Urinary bladder (tissue), 4 donors: ENCODE measurements around the gene RBM24. TPM values are rescaled to one million over a fixed set of nuclear protein-coding genes. Genes with fewer than 3 reads are reported as not detected.
"Not testable (repeated sequence)": the region's sequence is repeated elsewhere in the genome, so short reads cannot be mapped to it uniquely, and the experiment has no call there.

ENCODE experiments used
- DNase-seq: peaks from one replicate; pipeline ENCODE4 v3.0.0-alpha.2; 2015; ENCODE audit errors: extremely low spot score
- H3K27ac ChIP-seq: one replicate; pipeline ENCODE4 v1.5.1; 2013; ENCODE audit warnings: low read depth, mild to moderate bottlenecking, moderate library complexity
- H3K36me3 ChIP-seq: one replicate; pipeline ENCODE4 v1.6.1; 2013; ENCODE audit warnings: mild to moderate bottlenecking, moderate library complexity; ENCODE audit not compliant: insufficient read depth
- H3K4me1 ChIP-seq: one replicate; pipeline ENCODE4 v1.6.1; 2013; ENCODE audit warnings: mild to moderate bottlenecking, moderate library complexity; ENCODE audit not compliant: insufficient read depth
- H3K4me3 ChIP-seq: one replicate; pipeline ENCODE4 v1.5.1; 2013; ENCODE audit warnings: low read depth, low read length
- WGBS: extraction: QIAGEN DNeasy Blood & Tissue Kit; methylation state at CpG from one replicate; pipeline ENCODE4 v1.1.7; 2013; 5-methylcytosine and 5-hydroxymethylcytosine counted together
- polyA plus RNA-seq: library from polyadenylated mRNA; stranded (reverse); fragments of 200-250 nt; gene quantifications from one replicate; pipeline ENCODE4 v1.2.3, GENCODE V29; 2013
- total RNA-seq: library from RNA; depleted of rRNA; stranded (reverse); fragments of >200 nt; gene quantifications from one replicate; pipeline ENCODE4 v1.2.3, GENCODE V29; 2014
- donor health status: healthy with polysubstance abuse.
- donor health status: healthy.

The RBM24 gene
- total and polyA plus RNA-seq, 2 donors: 18.1 to 22.4 TPM

DNA sequence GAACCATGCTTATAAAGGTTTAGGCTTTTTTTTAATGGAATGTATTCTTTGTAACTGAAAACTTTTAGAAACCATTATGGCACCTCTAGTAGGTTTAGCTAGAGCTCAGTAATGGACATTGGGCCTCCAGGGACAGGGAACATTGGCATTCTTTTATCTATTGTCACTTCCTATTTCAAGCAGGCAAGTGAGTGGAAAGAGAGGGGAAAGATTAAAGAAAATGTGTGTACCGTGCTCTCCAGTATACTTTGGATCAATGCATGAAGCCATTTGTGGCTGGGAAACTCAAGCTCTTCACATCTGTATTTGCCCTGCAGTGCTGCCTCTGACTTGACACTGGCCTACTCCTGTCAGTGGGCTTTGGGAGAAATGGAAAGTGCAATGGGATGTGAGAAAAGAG, 18.6 kb downstream of the RBM24 start:
- no peak for DNase-seq
- 74% methylated on average over 1 of the region's 1 CpG for WGBS
- Histone ChIP-seq H3K36me3 (no peaks in the 10 kb centered on the region), H3K4me1 (no peaks in the 10 kb centered on the region), H3K27ac (no peak overlapping the region), H3K4me3 (no peak overlapping the region)

DNA sequence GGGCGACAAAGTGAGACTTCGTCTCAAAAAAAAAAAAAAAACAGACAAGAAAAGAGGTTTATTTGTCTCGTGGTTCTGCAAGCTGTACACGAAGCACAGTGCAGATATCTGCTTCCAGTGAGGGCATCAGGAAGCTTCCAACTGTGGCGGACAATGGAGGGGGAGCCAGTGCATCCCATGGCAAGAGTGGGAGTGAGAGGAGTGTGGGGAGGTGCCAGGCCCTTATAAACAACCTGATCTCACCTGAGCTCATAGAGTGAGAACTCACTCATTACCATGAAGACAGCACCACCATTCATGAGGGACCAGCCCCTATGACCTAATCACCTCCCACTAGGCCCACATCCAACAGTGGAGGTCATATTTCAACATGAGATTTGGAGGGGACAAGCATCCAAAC, 19.5 kb downstream of the RBM24 start:
- H3K36me3 ChIP-seq: no peaks in the 10 kb centered on the region
- H3K4me1 ChIP-seq: no peaks in the 10 kb centered on the region
- H3K27ac ChIP-seq: no peak overlapping the region
- no peak overlapping the region for H3K4me3 ChIP-seq
- DNase-seq: no peak
- 94% methylated on average over 5 of the region's 5 CpGs for WGBS

DNA sequence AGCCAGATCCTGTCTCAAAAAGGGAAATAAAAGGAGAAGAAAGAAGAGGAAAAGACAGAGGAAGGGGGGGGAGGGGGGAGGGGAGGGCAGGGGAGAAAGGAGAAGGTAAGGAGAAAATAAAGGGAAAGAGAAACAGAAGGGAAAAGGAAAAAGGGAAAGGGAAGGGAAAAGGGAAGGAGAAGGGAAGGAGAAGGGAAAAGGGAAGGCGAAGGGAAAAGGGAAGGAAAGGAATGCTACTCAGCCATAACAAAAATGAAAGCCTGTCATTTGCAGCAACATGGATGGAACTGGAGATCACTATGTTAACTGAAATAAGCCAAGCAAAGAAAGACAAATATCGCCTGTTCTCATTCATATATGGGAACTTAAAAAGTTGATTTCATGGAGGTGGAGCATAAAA, 22.3 kb downstream of the RBM24 start:
- no peak for DNase-seq
- no peak overlapping the region for H3K4me3 ChIP-seq
- WGBS: 94% methylated on average over 2 of the region's 2 CpGs
- H3K4me1 ChIP-seq: no peaks in the 10 kb centered on the region
- H3K36me3 ChIP-seq: no peaks in the 10 kb centered on the region
- H3K27ac ChIP-seq: no peak overlapping the region

DNA sequence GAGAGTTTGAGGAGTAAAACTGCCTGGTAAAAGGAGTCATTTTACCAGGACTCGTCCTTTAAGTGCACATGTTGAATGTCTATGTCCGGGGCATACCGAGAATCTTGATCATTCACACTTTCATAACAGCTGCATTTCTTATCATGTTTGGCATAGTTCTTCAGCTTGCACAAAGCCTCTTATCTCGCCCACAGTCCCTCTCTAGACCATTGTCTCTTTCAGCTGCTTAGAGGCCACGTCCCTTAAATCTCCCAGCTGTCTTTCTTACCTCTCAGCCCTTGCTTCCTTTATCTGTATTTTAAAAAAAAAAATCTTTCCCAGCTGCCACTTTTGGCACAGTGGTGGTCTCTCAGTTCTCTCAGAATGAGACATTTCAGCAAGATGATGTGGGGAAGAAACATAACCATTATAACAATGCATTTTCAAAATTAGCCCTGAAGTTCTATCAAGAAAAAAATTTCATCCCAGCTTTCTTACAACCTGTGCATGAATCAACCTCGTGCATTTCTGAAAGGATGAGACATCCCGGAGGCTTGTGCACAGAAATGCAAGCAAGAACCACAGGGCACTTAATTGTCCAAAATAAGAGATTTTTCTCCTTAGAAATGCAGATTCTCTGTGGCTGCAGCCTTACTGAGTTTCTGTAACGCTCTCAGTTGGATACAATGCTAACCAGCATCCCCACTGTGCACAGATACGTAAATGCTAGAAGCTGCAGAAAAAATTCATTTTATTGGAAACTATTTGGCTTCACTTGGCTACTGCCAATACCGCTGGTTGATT, 24.2 kb downstream of the RBM24 start:
- DNase-seq: no peak
- H3K27ac ChIP-seq: no peak overlapping the region
- 23% methylated on average over 10 of the region's 10 CpGs for WGBS
- H3K4me1 ChIP-seq: no peaks in the 10 kb centered on the region
- no peak overlapping the region for H3K4me3 ChIP-seq
- no peaks in the 10 kb centered on the region for H3K36me3 ChIP-seq

DNA sequence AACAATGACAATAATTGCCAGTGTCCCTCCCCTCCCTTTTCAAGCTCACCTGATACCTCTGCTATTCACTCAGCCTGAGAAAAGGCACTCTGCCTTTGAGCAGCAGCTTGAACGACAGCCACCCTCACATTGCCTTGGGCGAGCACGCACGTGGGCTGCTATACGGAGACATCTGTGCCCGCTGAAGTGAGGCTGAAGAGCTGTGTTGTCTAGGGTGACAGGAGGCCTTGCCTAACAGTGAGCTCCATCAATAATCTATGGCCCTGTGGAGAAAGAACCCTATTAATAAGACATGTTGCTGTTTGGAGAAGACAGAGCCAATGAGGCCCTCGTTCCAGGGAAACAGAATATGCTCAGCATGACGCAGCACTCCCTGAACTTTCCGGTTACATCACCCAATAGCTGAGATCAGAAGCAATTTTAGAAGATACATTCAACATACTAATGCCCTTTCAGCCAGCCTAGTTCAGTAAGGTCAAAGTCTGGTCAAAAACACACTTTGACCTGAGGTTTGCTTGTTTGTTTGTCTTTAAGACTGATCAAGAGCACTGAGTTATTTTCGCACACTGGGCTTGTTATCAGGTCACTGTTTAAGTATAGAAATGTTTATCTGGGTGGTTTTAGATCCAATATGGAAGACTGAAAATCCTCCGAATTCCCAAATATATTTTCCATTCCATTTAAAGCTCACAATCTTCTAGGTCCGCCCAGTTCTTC, 30.6 kb downstream of the RBM24 start:
- no peak for DNase-seq
- Histone ChIP-seq H3K36me3 (no peaks in the 10 kb centered on the region), H3K27ac (no peak overlapping the region), H3K4me1 (no peaks in the 10 kb centered on the region), H3K4me3 (no peak overlapping the region)
- WGBS: 81% methylated on average over 12 of the region's 12 CpGs

DNA sequence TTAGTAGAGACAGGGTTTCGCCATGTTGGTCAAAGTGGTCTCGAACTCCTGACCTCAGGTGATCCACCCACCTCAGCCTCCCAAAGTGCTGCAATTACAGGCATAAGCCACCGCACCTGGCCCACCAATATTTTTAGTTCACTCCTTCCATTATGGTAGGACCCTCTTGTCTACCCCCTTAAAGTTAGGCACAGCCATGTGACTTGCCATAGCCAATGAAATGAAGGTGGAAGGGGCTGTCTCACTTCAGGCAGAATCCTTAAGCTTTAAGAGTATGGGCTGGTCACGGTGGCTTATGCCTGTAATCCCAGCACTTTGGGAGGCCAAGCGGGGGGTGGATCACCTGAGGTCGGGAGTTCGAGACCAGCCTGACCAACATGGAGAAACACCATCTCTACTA, 32.1 kb downstream of the RBM24 start:
- 97% methylated on average over 7 of the region's 7 CpGs for WGBS

DNA sequence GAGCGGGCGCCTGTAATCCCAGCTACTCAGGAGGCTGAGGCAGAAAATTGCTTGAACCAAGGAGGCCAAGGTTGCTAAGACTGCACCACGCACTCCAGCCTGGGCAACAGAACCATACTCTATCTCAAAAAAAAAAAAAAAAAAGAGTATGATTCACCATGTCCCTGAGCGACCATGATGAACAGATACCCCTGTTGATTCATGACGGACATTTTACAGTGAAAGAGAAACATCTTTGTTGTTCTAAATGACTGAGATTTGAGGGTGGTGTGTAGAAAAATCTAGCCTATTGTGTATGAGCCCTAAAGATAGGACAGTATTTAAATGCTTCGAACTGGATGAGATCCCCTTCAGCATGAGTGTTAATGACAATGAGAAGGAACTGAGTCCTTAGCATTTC, 32.8 kb downstream of the RBM24 start:
- Histone ChIP-seq H3K4me3 (no peak overlapping the region), H3K36me3 (no peaks in the 10 kb centered on the region), H3K4me1 (no peaks in the 10 kb centered on the region), H3K27ac (no peak overlapping the region)
- no peak for DNase-seq
- WGBS: 97% methylated on average over 6 of the region's 6 CpGs

More for the DNA sequence above, 32.1 kb downstream of the RBM24 start:
- H3K27ac ChIP-seq, DNase-seq, H3K4me1 ChIP-seq, H3K36me3 ChIP-seq, H3K4me3 ChIP-seq: not testable (repeated sequence)

DNA sequence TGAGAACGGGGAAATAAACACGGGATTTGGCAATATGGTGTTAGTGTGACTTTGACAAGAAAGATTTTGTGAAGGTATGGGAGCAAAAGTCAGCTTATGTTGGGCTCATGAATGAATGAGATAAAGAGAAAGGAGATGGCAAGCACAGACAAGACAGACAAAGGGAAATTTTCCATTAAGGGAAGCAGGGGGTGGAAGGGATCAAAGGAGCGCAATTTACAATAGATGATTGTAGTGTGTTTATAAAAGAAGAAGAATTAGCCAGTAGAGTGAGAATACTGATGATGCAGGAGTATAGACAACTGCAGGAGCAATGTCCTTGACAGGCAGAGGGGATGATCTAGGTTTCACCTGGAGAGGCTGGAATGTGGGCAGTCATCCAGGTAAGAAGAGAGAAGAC, 34.1 kb downstream of the RBM24 start:
- no peaks in the 10 kb centered on the region for H3K36me3 ChIP-seq
- WGBS: 95% methylated on average over 3 of the region's 3 CpGs
- no peak overlapping the region for H3K4me3 ChIP-seq
- no peak for DNase-seq
- H3K27ac ChIP-seq: no peak overlapping the region
- no peaks in the 10 kb centered on the region for H3K4me1 ChIP-seq

DNA sequence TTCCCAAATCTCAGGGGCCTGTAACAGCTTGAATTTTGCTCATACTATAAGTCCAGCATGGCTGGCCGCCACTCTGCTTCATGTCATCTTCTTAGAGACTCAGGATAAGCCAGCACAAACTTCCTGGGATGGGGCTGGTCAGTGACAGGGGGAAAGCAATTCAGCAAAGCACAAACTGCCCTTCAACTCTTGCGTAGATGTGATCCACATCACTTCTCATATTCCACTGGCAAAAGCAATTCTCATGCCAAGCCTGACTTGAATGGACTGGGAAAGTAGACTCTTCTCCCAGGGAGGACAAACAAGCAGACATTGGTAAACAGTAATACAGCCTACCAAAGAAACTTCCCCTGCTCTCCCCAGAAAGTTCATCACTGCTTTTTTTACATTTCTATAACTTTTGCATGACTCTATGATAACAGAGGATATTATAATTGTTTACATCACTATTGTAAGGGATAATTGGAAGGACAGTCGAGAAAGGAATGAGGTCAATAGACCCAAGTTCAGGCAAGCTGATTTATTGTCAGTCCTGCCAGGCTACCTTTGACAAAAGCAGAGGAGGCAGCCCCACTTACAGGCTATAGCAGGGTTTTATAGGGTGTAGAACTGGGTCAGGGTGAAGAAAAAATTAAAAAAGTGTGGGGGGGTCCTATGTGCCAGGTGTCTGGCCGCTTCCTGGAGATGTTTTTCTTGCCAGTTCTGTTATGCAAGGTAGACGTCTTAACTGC, 37.4 kb downstream of the RBM24 start:
- Histone ChIP-seq H3K36me3 (no peaks in the 10 kb centered on the region), H3K4me1 (no peaks in the 10 kb centered on the region), H3K4me3 (no peak overlapping the region), H3K27ac (no peak overlapping the region)
- 83% methylated on average over 5 of the region's 5 CpGs for WGBS
- DNase-seq: no peak

DNA sequence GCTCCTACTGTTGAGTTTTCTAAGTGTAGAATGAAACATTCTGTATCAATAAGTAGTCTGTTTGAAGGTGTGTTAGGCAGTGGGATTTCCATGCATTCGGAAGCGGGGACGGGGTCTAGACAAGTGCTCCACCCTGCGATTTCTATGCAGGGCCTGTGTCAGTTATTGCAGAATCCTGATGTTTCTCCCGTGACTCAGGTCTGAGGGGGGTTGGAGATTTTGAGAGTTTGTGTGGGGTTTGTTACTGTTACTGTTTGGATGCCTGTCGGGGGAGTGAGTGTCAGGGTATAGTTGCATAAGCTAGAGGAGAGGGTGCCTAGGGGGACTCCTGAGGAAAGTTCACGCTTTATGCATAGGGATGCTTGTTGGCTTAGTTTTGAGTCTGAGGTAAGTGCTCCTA, 39.1 kb downstream of the RBM24 start:
- WGBS: 95% methylated on average over 7 of the region's 7 CpGs
- not testable (repeated sequence) for DNase-seq, H3K4me1 ChIP-seq, H3K27ac ChIP-seq, H3K4me3 ChIP-seq, H3K36me3 ChIP-seq

DNA sequence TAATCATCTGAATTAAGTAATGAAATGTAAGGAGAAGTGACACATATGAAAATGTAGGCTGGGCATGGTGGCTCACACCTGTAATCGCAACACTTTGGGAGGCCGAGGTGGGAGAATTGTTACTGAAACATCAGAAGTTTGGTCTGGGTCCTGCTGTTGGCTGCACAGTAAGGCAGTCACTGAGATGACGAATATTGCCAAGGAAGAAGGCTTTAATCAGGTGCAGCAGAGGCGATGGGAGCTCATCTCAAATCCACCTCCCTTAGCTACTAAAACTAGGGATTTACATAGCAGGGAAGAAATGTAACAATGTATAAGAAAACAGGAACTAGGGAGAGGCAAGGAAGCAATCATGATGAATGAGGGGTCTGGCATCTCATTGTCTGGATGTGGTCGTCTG, 50.1 kb downstream of the RBM24 start:
- no peak for DNase-seq
- WGBS: 93% methylated on average over 5 of the region's 5 CpGs
- Histone ChIP-seq H3K4me1 (no peaks in the 10 kb centered on the region), H3K27ac (no peak overlapping the region), H3K36me3 (no peaks in the 10 kb centered on the region), H3K4me3 (no peak overlapping the region)

DNA sequence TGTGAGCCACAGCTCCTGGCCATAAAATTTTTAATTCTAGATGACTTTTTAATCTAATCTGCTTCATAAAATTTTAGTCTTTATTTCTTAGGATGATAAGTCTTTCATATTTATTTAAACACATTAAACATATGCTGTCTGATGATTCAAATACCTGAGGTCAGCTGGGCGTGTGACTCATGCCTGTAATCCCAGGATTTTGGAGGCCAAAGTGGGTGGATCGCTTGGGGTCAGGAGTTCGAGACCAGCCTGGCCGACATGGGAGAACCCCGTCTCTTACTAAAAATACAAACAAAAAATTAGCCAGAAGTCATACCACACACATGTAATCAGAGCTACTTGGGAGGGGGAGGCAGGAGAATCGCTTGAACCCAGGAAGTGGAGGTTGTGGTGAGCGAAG, 53.1 kb downstream of the RBM24 start:
- no peaks in the 10 kb centered on the region for H3K36me3 ChIP-seq
- 55% methylated on average over 7 of the region's 7 CpGs for WGBS
- no peak for DNase-seq
- H3K4me3 ChIP-seq: no peak overlapping the region
- H3K4me1 ChIP-seq: no peaks in the 10 kb centered on the region
- no peak overlapping the region for H3K27ac ChIP-seq

DNA sequence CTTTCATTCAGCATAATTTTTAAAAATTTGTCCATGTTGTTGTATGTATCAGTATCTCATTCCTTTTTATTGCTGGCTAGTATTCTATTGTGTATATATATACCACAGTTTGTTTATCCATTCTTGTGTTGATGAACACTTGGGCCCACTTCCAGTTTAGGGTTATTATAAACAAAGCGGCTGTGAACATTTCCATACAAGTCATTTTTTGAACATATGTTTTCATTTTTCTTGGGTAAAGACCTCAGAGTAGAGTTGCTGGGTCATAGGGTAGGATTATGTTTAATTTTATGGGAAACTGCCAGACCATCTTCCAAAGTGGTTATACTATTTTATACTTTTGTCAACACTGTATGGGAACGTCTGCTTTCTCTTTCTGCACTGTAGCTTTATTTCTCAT, 55.3 kb downstream of the RBM24 start:
- 31% methylated on average over 2 of the region's 2 CpGs for WGBS
- DNase-seq: no peak
- no peak overlapping the region for H3K27ac ChIP-seq

DNA sequence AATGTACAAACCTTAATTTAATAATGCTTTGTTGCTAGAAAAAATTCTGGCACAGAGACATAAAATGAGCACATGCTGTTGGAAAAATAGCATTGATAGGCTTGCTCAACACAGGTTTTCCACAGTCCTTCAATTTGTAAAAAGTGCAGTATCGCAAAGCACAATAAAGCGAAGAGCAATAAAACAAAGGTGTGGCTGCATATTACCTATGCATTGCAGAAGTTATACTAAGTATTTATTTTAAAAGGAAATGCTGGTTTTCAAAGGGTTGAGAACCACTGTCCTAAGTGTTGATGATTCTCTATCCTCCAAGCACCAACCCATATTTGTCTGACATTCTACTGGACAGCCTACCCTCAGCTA, 58.1 kb downstream of the RBM24 start:
- Histone ChIP-seq H3K4me3 (no peak overlapping the region), H3K4me1 (no peaks in the 10 kb centered on the region), H3K36me3 (no peaks in the 10 kb centered on the region), H3K27ac (no peak overlapping the region)
- no peak for DNase-seq
- WGBS: 97% methylated on average over 2 of the region's 2 CpGs

More for the DNA sequence above, 55.3 kb downstream of the RBM24 start:
- no peaks in the 10 kb centered on the region for H3K36me3 ChIP-seq
- no peak overlapping the region for H3K4me3 ChIP-seq
- H3K4me1 ChIP-seq: no peaks in the 10 kb centered on the region
